Measurements from ENCODE around the gene IPO8.

- TF ChIP-seq CTCF (IDR thresholded peaks at IDR 0.05) (no peak), POLR2A (IDR thresholded peaks at IDR 0.05) (no peak)
Observed at GRCh38 chr12:30691122-30691879, 4.4 kb downstream of the IPO8 start.
